NOMO-1 treated with DMSO at 0.1 percent for 48 hours (cell line): ENCODE measurements around the gene PDCD10.

Experiments used
- DNase-seq: peaks from one replicate; lab custom pipeline; 2025; ENCODE audit not compliant: unreplicated experiment; lab: John Stamatoyannopoulos, UW

Gene PDCD10

DNA sequence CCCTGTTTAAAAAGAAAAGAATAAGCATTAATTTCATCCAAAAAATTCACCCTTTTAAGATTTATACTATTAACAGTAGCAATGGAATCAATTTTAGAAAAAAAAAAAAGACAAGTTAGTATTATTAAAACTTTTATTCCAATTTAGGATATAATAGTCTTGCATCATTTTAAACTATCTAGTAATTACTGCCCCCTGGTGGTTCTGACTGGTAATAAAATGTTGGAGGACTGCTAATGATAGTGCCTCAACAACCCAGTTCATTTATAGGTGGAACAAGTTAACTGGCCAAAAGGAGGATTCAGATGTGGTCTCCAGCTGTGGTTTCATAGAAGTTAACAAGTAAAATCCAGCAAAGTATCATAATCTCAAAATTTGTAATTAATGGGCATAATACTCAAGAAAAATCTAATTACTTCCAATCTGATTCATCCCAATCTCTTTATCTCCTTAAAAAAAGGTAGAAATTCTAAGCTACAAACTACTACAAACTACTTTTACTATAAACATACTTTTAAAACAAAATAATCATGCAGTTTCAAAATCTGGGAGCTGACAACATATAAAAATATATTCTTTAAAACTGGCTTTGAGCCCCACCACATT, 50.2 kb downstream of the PDCD10 start:
- DNase-seq: peak; percentile 68

DNA sequence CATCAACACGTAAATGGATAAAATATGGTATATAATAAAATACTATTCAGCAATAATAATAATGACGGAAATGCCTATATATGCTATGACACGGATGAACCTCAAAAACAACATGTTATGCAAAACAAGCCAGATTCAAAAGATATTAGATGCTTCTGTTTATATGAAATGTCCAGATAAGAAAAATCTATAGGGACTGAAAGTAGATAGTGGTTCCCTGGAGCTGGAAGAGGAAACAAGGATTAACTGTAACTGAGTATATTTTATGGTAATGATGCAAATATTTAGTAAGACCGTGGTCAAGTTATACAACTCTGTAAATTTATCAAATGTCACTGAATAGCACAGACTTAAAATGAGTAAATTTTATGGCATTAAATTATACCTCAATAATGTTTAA, 55.2 kb downstream of the PDCD10 start:
- DNase-seq: no peak

DNA sequence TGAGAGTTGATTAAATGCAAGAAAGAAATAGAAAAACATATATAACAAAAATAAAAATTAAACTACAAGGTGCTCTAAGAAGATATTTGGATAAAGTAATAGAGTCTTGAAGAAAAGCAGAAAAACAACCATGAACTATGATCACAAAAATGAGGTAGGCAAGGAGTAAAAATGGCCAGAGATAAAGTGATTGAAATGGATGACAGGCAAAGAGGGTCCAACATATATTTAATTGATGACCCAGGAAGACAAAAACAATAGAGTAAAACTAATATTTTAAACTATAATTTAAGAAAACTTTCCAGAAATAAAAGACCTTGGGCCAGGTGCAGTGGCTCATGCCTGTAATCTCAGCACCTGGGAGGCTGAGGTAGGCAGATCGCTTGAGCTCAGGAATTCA, 58.8 kb downstream of the PDCD10 start:
- DNase-seq: no peak

DNA sequence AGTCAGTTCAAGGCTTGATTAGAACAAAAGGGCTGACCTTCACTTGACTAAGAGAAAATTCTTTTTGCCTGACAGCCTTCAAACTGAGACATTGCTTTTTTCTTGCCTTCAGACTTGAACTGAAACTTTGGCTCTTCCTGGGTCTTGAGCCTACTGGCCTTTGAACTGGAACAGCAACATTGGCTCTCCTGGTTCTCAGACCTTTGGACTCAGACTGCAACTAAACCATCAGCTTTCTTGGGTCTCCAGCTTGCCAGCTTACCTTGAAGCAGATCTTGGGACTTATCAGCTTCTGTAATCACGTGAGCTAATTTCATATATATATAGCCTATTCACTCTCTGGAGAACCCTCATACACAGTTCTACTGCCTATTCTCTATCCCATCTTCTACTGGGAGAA, 61.5 kb downstream of the PDCD10 start:
- no peak for DNase-seq

DNA sequence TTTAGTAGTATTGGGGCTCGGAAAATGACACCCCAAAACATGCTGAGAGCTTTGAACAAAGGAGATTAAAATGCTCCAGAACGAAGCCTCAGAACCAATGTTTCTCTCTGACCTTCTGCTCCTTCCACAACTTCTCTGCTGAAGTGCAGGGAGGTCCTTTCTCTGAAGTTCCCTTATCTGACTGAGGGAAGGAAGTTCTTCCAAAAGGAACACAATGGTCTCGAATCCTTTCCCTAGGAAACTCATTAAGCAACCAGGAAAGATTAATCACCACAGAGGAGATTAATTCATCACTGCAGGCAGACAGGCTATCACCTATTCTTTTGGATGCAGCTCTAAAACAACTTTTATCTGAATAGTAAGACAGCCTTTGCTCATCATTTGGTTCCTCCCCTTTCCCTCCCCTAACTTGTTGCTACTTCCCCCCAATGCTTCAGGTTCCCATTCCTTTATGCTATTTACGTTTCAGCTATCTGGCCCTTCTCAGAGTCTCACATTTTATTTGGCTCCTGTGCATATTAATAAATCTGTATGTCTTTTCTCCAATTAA, 62.7 kb downstream of the PDCD10 start:
- DNase-seq: no peak

DNA sequence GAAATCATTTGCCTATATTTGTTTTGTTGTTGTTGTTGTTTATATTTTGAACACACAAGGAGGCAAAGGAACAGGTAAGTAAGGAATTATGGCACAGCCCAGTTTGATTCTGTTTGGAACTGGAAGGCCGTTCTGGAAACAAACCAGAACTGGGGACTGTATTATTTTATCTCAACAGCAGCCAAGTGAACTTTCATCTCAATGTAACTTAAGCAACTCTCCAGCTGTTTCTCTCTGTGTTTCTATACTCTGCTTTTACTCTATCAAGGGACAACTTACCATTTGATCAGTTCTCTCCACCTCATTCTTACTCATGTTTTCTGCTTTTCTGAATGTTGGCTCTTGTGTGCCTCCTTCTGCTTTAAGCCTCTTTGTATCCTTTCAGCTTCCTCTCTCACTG, 65.0 kb downstream of the PDCD10 start:
- no peak for DNase-seq

DNA sequence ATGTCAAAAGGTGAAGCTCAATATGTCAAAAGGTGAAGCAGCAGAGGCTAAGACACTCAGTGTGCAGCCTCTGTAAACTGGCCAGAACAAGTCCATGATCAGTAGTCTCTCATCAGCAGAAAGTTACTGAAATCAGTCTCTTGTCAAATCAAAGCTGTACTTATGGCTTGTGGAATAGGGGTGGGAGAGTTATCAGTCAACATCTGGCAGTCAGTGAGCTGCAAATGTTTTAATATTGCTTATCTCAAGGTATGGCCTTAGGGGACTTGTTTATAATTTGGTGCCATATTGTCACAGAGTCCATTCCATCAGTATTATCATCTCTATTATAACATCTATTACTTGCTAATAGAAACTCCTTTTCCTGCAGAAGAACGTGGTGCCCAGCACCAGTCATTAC, 66.0 kb downstream of the PDCD10 start:
- no peak for DNase-seq

DNA sequence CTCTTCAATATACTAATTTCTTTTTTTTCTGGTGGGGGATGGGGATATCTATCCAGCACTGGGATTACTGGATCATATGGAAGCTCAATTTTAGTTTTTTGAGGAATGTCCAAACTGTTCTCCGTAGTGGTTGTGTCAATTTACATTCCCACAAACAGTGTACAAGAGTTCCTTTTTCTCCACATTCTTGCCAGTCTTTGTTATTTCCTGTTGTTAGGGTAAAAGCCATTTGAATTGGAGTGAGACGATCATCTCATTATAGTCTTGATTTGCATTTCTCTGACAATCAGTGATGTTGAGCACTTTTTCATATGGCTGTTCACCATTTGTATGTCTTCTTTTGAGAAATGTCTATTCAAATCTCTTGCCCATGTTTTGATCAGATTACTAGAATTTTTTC, 68.1 kb downstream of the PDCD10 start:
- DNase-seq: no peak

DNA sequence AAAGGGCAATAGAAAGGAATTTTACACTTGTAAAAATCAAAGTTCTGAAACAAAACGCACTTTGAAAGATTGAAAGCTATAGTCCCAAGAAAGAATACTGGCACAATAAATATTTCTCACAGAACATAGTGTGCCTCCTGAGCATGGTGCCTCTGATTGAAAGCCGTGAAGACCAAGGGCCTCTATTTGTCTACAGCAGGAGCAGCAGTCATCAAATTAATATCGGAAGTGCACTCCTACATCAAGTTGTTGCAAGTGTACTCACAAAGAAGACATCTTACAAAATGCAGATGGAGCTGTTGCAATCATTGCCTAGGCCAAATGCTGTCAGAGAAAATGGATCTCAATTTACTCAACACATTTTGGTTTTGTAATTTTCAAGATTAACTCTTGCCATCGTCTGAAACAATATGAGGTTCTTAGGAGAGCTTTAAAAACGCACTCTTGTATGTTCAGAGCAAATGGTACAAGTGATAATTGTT, 71.7 kb downstream of the PDCD10 start:
- peak; percentile 77 for DNase-seq

DNA sequence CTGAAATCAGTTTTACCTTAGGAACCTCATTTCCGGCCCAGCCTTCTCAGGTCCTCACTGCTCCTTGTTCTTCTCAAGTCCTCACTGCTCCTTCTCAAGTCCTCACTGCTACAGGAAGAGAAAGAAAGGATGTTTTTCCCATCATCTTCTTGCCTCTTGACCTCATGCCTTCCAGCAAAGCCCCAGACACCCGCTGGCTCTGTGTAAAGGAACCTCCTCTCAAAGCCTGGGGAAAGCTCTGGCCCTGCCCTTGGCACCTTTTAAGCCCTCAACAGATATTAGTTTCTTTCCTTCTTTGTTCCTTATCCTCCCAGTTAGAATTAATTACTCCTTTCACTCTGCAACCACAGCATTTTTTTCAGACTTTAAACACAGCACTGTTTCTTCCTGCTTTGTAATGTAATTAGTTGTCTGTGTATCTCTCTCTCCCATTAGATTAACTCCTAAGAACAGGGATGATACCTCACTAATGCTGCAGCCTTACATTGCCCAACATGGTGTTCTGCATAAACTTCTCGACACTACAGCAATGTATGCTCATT, 76.9 kb downstream of the PDCD10 start:
- no peak for DNase-seq

DNA sequence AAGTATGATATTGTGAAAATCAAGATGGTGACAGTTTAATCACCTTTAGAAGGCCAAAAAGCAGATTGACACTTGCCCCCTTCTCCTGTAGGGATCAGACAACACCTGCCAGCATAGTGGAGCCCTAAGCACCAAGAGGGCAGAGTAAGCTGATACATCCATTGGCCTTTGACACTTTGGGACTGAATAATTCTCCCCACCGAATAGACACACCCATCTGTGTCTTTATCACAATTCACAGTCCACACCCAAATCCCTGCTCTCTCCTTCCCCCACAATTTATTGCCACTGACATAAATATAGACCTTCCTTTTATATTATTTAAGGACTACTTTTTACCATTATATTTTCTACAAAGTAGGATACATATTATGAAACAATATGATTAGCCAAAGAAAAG, 77.9 kb downstream of the PDCD10 start:
- no peak for DNase-seq

DNA sequence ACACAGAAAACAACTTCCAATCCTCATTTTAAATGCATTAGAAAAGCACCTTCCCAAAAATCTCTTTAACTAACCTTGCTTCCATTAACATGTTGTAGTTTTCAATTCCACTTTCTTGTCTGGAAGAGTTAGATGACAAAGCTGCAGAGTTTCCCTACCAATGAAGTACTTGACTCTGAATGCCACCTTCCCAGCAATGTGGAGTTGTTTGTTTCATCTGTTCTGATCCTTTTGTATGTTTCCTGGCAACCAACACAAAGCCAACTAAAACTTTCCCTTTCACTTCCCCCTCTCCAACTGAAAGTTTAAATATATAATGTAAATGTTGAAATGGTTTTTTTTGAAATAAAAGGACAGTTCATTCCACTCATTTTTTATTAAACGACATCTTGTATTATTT, 80.9 kb downstream of the PDCD10 start, which contains the start of gene WDR49:
TSS of gene WDR49 (minus strand) at position 183 of the 400 bp plus-strand sequence. CDS start 517 bp downstream, outside the sequence.
- DNase-seq: peak; percentile 97

DNA sequence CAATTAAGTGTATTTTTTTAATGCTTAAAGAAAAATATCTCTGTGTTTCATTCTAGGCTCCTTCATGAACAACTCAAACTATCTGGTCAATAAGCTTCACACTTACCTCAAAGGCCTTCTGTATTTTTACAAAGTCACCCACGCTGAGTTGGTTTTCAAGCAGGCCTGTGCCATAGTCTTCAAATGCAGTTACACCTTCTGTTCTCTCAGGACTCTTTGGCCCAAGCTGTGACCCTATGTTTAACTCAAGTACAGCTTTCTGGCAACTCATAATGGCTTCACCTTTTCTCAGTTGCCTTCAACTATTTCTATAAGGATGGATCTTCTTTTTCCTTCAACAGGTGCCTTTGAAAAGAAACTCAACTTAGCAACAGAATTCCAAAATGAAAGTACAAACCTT, 81.5 kb downstream of the PDCD10 start:
- DNase-seq: peak; percentile 57

DNA sequence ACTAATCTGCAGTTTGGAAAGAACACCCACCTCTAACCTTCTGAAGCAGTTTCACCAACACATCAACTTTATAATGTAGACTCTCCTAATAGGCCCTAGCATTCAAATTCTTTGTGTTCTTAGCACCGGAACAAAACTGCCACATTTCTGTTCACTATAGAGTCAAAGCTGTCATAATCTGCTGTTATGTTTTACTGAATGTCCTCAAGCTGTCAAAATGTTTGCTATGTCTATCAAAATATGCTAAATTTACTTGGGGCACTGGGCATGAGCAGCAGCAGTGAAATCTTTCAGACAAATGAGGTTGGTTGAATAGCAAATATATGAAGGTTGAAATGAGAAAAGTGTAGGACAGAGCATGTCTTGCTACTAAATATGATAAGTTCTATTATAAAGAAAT, 82.9 kb downstream of the PDCD10 start:
- DNase-seq: no peak

DNA sequence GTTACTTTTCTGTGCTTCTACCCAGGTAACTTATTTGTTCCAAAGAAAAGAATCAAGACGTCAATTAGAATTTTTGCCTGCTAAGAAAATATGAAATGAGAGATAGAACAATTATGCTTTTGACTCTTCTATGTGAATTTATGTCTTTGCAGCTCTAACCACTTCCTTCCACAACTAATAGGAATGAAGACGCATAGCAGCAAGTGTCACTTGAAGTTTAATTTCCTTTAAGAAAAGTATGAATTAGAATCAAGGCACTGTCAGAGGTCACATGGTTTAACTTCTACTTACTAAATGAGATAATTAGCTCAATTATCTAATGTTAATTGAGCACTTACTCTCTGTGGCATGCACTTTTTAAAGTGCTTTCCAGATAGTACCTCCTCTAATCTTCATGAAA, 84.2 kb downstream of the PDCD10 start:
- peak; percentile 73 for DNase-seq

DNA sequence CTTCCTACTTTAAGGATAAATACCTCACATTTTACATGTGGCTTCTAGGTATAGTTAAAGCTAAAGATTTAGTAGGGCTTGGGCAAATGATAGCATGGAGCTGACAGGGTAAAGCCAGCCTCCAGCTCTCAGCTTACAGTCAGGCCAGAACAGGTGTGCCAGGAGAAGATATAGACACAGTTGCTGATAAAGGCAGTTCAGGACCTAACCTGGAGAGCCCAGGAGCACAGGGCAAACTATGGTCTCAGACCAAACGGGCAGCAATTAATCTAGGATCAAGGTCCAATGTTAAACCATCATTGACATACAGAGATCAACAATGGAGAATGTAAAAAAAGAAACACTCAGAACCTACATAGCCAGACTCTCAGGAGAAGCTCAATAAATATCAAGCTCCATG, 84.9 kb downstream of the PDCD10 start:
- DNase-seq: no peak

DNA sequence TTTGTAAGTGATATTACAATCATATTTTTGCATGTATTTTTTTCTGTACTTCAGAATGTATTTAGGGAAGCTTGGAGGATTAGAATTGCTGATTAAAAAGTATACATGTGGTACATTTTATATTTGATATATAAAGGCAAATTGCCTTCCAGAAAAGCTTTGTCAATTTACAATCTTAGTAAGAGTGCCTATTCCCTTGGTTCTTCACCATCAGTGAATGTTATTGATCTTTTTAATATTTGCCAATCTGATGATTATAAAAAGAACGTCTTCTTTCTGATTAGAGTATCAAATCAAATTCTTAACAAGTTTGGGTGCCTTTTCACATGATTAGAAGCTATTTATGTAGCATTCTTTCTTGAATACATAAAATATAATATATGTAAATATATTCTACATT, 90.1 kb downstream of the PDCD10 start:
- DNase-seq: no peak
